ENCODE data around the gene MELTF.

DNA sequence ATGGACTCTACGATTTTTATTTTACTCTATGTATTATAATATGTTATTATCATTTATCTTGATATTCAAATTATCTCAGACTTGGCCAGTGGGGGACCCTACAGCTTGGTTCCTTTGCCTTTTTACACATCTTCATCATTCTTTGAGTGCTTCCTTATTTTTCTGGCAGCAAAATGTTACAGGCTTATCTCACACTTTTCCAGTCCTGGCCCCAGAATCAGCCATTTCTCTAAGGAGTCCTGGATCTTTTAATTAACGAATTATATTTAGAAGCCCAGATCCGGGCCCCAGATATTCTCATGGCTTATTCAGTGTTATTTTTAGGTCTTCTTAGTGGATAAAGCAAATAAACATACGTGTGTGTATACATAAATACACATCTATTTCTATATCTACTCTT, 32.8 kb upstream of the MELTF start:
- TF ChIP-seq, protein P1, sequence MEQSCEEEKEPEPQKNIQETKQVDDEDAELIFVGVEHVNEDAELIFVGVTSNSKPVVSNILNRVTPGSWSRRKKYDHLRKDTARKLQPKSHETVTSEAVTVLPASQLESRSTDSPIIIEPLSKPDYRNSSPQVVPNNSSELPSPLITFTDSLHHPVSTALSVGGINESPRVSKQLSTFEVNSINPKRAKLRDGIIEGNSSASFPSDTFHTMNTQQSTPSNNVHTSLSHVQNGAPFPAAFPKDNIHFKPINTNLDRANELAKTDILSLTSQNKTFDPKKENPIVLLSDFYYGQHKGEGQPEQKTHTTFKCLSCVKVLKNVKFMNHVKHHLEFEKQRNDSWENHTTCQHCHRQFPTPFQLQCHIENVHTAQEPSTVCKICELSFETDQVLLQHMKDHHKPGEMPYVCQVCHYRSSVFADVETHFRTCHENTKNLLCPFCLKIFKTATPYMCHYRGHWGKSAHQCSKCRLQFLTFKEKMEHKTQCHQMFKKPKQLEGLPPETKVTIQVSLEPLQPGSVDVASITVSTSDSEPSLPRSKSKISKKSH (CRISPR knock-in tag; IDR thresholded peaks at IDR 0.05): no peak
- TF ChIP-seq SMAD4 (CRISPR knock-in tag; conservative IDR thresholded peaks at IDR 0.05) (no peak), RFX5 (IDR thresholded peaks at IDR 0.05; ENCODE audit: low read depth, low read length) (no peak), PHF8 (IDR thresholded peaks at IDR 0.05; ENCODE audit: borderline replicate concordance, low read length) (no peak), GABPB1 (CRISPR knock-in tag; IDR thresholded peaks at IDR 0.05) (no peak), HDAC2 (IDR thresholded peaks at IDR 0.05) (no peak), ATF1 (CRISPR knock-in tag; IDR thresholded peaks at IDR 0.05) (no peak), ATF1 (tag; IDR thresholded peaks at IDR 0.05) (no peak), KAT8 (IDR thresholded peaks at IDR 0.05; ENCODE audit: low read depth) (no peak), MTA3 (IDR thresholded peaks at IDR 0.05; ENCODE audit: borderline replicate concordance) (no peak), ZNF175 (CRISPR knock-in tag; IDR thresholded peaks at IDR 0.05; ENCODE audit: low read depth) (no peak)
- TF ChIP-seq, protein P2, sequence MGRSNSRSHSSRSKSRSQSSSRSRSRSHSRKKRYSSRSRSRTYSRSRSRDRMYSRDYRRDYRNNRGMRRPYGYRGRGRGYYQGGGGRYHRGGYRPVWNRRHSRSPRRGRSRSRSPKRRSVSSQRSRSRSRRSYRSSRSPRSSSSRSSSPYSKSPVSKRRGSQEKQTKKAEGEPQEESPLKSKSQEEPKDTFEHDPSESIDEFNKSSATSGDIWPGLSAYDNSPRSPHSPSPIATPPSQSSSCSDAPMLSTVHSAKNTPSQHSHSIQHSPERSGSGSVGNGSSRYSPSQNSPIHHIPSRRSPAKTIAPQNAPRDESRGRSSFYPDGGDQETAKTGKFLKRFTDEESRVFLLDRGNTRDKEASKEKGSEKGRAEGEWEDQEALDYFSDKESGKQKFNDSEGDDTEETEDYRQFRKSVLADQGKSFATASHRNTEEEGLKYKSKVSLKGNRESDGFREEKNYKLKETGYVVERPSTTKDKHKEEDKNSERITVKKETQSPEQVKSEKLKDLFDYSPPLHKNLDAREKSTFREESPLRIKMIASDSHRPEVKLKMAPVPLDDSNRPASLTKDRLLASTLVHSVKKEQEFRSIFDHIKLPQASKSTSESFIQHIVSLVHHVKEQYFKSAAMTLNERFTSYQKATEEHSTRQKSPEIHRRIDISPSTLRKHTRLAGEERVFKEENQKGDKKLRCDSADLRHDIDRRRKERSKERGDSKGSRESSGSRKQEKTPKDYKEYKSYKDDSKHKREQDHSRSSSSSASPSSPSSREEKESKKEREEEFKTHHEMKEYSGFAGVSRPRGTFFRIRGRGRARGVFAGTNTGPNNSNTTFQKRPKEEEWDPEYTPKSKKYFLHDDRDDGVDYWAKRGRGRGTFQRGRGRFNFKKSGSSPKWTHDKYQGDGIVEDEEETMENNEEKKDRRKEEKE (IDR thresholded peaks at IDR 0.05; ENCODE audit: borderline replicate concordance in 1 of 2, control insufficient read depth in 1 of 2, low read depth in 2 of 2, low read length in 1 of 2): no peak
- TF ChIP-seq, protein P3, sequence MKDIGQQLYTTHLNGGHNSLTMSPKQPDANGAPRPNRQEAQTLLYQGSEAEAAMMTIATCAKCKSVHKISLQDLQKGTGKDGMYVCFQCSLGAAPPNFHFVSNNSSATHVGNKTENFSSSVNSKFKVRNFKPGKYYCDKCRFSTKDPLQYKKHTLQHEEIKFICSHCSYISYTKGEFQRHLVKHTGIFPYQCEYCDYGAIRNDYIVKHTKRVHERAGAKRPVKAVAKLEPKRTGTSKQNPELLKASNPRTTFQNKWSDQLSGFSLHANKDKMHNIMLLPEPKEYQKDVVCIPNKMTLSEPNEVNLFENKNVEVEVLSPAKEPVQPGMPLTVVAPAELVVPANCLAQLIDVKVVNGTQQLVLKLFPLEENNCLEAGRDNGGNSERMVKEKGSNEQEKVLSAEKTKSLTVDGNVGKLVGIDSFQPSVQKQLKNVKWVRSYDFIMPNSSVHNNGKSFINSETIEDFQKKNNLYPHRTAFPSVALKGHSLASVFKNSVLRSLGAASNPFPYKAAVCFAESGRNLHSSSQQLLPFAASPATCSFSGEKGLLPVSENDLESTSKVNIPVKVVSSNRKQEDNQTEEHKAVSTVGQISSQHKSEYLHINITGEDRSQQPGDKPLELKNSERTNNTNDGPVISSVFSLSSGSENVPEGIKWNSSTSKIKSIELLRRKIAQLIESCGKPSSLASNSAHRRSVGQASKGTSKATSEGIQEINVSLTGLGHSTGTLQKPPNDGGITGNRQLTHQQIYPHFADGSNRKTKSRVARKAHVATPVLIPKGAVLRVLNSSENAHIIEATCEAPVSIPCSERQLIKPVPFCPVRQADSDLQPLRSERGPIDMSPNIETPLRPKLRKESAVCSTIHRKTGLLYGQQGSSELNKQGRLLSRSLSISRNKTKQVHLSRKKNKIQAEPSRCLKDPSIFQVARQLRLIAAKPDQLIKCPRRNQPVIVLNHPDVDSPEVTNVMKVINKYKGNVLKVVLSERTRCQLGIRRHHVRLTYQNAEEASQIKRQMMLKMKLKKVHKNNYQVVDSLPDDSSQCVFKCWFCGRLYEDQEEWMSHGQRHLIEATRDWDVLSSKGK (CRISPR knock-in tag; IDR thresholded peaks at IDR 0.05): no peak
- TF ChIP-seq, protein P4, sequence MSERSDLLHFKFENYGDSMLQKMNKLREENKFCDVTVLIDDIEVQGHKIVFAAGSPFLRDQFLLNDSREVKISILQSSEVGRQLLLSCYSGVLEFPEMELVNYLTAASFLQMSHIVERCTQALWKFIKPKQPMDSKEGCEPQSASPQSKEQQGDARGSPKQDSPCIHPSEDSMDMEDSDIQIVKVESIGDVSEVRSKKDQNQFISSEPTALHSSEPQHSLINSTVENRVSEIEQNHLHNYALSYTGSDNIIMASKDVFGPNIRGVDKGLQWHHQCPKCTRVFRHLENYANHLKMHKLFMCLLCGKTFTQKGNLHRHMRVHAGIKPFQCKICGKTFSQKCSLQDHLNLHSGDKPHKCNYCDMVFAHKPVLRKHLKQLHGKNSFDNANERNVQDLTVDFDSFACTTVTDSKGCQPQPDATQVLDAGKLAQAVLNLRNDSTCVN (CRISPR knock-in tag; IDR thresholded peaks at IDR 0.05): no peak

Measured in K562 (cell line).